Measurements from ENCODE around the gene WHAMM. TPM values are rescaled to one million over a fixed set of nuclear protein-coding genes. Genes with fewer than 3 reads are reported as not detected.

The WHAMM gene
- polyA plus RNA-seq, 2 of the 4 experiments (the other 2 are of a cell fraction), result 5.1 to 5.6 TPM

- Histone ChIP-seq H3K9me3 (no peaks in the 10 kb centered on the region), H3K4me2 (peak overlapping the region; percentile 91), H3K4me3 (peak overlapping the region; percentile 65), H3K27ac (peak overlapping the region; percentile 80 to 96), H3K4me1 (peaks cover 17% of the 10 kb centered on the region)
- ATAC-seq, result peak; percentile 36 to 74
- ChIA-PET CTCF (interaction anchor here (0.6 to 2.4 kb wide), 10 partner anchors 11 to 280 kb away, joined by 3 to 6 read pairs (median 3); no protein-coding TSS in a partner anchor), POLR2A (interaction anchor here (0.5 to 1.7 kb wide), 5 partner anchors 10 to 270 kb away, joined by 3 to 12 read pairs (median 5); partner anchors contain the start of genes RAMAC and RPS17)
- peak in 1 of 2 experiments; percentile 49 for DNase-seq (ENCODE audit: low read depth in 1 of 2, low spot score in 1 of 2)
- 0 out of 3 replicates have a peak, but pooled peaks have one; percentile 22 for TF ChIP-seq SMC3 (IDR thresholded peaks at IDR 0.05)
- TF ChIP-seq CTCF (IDR thresholded peaks at IDR 0.05), result peak; percentile 37; the same call in 2 of the 3 replicates
- no peak for TF ChIP-seq CBX2 (IDR thresholded peaks at IDR 0.05; ENCODE audit: borderline replicate concordance, low read depth)
- peak in 1 of 2 experiments; percentile 43; a peak in 1 of 4 replicates for TF ChIP-seq CEBPB (IDR thresholded peaks at IDR 0.05)
- peak; percentile 15 to 48; a peak in 1 of 5 replicates for TF ChIP-seq JUN (IDR thresholded peaks at IDR 0.05)
- peak; percentile 26; the same call in 1 of the 2 replicates for TF ChIP-seq PHF8 (IDR thresholded peaks at IDR 0.05; ENCODE audit: borderline replicate concordance, low read depth)
- TF ChIP-seq NFE2L2 (conservative IDR thresholded peaks at IDR 0.05; ENCODE audit: low read length), result no peak
- peak; percentile 28 for TF ChIP-seq MAFK (IDR thresholded peaks at IDR 0.05; ENCODE audit: partially characterized antibody)
- TF ChIP-seq HOXB5 (CRISPR knock-in tag; IDR thresholded peaks at IDR 0.05), result 0 out of 2 replicates have a peak, but pooled peaks have one; percentile 24
- TF ChIP-seq ATOH8 (CRISPR knock-in tag; IDR thresholded peaks at IDR 0.05; ENCODE audit: low read depth), result no peak
- 1% methylated on average over 35 of the region's 81 CpGs for WGBS (ENCODE audit: missing lambda C conversion rate)
- peak; percentile 32 for FAIRE-seq
Observed at GRCh38 chr15:82810061-82810889, 847 bp downstream of the WHAMM start.

GRCh38 chr15:82810890-82811426 lies 1.5 kb downstream of the WHAMM start:
- Histone ChIP-seq H3K9me3 (no peaks in the 10 kb centered on the region), H3K4me1 (peaks cover 17% of the 10 kb centered on the region), H3K4me3 (peak overlapping the region; percentile 65), H3K4me2 (peak overlapping the region; percentile 91), H3K27ac (peak overlapping the region; percentile 80 to 96)
- CTCF ChIA-PET, result interaction anchor here (0.6 to 2.4 kb wide), 8 partner anchors 11 to 280 kb away, joined by 3 to 6 read pairs (median 3); no protein-coding TSS in a partner anchor
- FAIRE-seq (no peak), DNase-seq (ENCODE audit: low read depth in 1 of 2, low spot score in 1 of 2) (no peak), ATAC-seq (no peak)
- WGBS (ENCODE audit: missing lambda C conversion rate), result 2% methylated on average over 6 of the region's 6 CpGs
- POLR2A ChIA-PET, result interaction anchor here (0.5 to 1.7 kb wide), 4 partner anchors 10 to 175 kb away, joined by 3 to 12 read pairs (median 5); partner anchors contain the start of gene RAMAC
- TF ChIP-seq RNF2 (IDR thresholded peaks at IDR 0.05; ENCODE audit: borderline replicate concordance, low read depth) (no peak), PHF8 (IDR thresholded peaks at IDR 0.05; ENCODE audit: borderline replicate concordance, low read depth) (no peak), JUNB (IDR thresholded peaks at IDR 0.05) (no peak), ZFP36 (IDR thresholded peaks at IDR 0.05; ENCODE audit: borderline replicate concordance, partially characterized antibody) (no peak), ELK1 (IDR thresholded peaks at IDR 0.05; ENCODE audit: low read depth, low read length) (no peak), REST (IDR thresholded peaks at IDR 0.05) (no peak), RFX5 (IDR thresholded peaks at IDR 0.05) (no peak), HOXA7 (CRISPR knock-in tag; IDR thresholded peaks at IDR 0.05) (no peak), FOSL2 (IDR thresholded peaks at IDR 0.05) (no peak), FOSL2 (CRISPR knock-in tag; IDR thresholded peaks at IDR 0.05) (no peak), CEBPB (IDR thresholded peaks at IDR 0.05) (no peak), CHD4 (IDR thresholded peaks at IDR 0.05; ENCODE audit: borderline replicate concordance) (no peak)
- TF ChIP-seq, protein P1, sequence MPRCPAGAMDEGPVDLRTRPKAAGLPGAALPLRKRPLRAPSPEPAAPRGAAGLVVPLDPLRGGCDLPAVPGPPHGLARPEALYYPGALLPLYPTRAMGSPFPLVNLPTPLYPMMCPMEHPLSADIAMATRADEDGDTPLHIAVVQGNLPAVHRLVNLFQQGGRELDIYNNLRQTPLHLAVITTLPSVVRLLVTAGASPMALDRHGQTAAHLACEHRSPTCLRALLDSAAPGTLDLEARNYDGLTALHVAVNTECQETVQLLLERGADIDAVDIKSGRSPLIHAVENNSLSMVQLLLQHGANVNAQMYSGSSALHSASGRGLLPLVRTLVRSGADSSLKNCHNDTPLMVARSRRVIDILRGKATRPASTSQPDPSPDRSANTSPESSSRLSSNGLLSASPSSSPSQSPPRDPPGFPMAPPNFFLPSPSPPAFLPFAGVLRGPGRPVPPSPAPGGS (IDR thresholded peaks at IDR 0.05), result no peak
- TF ChIP-seq, protein P2, sequence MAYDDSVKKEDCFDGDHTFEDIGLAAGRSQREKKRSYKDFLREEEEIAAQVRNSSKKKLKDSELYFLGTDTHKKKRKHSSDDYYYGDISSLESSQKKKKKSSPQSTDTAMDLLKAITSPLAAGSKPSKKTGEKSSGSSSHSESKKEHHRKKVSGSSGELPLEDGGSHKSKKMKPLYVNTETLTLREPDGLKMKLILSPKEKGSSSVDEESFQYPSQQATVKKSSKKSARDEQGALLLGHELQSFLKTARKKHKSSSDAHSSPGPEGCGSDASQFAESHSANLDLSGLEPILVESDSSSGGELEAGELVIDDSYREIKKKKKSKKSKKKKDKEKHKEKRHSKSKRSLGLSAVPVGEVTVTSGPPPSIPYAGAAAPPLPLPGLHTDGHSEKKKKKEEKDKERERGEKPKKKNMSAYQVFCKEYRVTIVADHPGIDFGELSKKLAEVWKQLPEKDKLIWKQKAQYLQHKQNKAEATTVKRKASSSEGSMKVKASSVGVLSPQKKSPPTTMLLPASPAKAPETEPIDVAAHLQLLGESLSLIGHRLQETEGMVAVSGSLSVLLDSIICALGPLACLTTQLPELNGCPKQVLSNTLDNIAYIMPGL (CRISPR knock-in tag; IDR thresholded peaks at IDR 0.05; ENCODE audit: borderline replicate concordance), result no peak
